ENCODE data around the gene AMBRA1.

AMBRA1 gene

DNA sequence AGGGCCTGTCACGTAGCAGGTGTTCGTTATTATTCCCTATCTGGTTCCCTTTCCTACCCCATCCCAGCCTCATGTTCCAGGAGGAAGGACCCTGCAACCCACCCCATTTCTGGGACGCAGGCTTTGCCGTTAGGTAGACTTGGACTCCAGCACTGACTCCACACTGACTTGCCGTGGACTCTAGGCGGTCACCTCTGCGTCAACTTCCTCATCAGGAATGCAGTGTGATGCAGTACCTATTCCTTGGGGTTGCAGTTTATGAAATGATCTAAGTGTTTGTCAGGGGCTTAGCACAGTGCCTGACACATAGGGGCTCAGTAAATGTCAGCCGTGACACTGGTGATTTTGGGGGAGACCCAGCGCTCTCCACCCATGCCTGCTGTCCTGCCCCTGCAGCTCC lies 229.8 kb downstream of the AMBRA1 start:
- DNase-seq, result no peak

DNA sequence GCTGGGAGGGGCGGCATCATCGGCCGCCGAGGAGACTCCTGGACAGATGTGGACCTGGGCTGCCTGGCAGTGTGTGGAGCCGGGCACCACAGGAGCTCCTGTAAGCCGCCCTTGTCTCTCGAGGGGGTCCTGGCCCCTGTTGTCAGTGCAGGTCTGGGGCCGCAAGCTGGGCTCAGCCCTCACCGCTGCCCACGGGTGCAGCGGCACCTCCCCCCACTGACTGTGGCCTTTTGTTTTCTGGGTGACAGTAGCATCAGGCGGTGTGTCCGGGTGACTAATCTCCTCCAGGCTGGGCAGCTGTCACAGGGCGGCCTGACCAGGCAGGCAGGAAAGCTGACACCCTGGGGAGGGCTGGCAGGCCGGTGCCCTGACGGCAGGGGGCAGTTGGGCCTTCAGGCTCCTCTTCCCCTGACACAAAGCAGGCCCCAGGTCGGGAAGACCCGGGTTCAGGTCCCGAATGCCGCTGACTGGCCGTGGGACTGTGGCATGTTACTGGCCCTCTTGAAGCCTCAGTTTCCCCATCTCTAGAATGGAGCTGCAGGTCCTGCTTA lies 230.3 kb downstream of the AMBRA1 start:
- peak; percentile 45 to 85 for DNase-seq

DNA sequence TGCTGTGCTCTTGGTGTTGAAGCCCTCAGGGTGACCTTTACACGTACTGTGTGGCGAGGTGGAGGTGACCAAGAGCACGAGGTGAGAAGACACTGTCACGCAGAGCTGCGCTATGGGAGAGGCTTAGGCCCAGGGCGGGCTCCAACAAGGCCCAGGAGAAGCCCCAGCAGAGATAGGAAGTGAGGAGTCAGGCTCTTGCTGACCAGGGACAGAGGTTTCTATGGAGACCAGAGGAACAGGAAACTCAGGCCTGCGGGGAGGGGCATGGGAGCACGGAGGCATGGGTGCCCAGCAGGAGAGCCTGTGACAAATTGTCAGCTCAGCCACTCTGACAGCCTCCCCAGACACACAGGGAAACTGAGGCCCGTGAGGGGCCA lies 230.8 kb downstream of the AMBRA1 start:
- peak; percentile 84 to 87 for DNase-seq

DNA sequence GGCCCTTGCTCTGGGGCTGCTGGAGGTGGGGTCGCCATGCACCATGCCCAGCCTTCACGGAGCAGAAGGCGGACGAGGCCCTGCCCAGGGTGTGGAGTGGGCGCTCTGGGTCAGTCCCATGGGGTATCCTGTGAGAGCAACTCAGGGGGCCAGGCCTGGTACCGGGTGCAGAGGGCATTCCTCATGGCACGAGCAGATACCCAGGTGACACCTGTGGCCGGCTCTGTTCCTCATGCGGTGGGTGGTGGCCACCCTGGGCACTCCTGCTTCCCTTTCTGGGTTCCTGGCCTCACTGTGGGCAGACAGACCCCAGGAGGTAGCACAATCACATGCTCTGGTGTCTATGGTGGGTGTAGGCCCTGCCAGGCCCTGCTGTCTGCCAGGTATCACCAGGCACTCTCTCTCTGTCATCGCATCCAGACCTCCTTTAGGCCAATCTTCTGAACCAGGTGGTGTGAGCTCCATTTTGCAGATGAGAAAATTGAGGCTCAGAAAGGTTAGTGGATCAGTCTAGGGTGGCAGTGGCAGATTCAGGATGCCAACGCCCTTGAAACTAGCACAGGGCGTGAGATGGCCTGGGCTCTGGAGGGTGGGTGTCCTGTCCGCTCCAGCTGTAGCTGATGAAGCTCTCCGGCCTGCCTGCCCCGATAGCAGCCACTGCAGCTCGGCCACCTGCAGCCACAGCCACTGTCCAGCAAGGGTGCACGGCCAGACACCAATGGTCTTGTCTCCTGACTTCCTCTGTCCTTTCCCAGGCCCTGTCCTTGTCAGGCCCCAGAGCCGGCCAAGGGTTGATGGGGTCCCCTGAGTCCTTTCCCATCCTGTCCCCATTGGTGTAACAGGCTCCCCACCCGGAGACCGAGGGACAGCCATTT lies 231.4 kb downstream of the AMBRA1 start:
- no peak for DNase-seq

DNA sequence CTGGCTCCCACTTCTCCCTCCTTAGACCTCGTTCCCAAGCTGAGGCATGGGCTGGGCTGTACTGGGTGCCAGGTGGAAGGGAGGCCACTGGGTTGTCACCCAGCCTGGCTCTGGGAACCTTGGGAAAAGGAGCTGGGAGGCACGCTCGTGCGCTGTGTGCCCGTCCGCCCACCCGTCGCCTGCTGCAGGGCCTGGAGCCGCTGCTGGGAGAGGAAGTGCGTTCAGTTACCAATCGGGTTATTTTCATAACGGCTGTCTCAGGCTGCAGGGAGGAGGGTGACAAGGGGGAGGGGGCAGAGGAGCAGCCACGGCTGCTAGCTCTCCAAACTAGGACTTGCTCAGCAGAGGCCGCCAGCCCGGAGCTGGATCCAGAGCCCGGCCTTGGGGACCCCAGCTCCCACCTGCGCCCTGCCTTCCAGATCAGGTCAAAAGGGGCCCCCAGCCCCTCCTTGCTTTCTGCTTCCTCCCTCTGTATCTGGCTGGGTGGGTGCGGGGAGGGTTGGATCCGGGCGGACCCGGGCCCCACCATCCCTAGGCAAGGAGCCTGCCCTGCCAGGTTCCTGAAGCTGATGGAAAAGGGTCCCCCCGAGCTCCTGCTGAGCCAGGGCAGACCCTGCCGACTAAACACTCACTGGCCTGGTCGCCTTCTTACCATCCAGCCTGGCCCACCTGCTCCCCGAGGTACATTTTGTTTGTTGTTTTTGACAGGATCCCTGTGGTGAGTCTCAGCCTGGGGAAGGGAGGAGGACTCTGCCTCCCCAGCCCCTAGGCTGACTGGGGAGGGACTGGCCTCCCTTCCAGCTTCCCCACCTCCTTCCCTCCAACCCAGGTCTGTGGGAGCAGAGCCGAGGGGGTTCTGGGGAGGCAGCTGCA lies 232.3 kb downstream of the AMBRA1 start:
- DNase-seq, result peak; percentile 82 to 86

DNA sequence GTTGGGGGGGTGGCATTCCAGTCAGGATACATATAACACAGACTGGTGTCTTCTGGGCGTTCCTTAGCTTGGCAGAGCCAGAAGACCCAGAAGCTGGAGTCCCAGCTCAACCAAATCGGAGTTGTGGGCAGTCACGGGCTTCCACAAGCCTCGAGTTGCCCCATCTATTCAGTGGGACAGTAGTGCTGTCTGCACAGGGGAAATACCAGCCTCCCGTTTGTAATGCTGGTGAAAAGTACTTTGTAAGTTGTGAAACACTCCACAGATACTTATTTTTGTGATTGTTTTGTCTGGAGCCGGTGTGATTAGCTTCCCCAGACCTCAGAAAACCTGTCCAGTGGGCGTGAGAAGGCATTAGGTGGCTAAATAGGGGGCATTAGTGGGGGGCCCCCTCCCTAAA lies 232.9 kb downstream of the AMBRA1 start:
- DNase-seq, result peak; percentile 65 to 83

DNA sequence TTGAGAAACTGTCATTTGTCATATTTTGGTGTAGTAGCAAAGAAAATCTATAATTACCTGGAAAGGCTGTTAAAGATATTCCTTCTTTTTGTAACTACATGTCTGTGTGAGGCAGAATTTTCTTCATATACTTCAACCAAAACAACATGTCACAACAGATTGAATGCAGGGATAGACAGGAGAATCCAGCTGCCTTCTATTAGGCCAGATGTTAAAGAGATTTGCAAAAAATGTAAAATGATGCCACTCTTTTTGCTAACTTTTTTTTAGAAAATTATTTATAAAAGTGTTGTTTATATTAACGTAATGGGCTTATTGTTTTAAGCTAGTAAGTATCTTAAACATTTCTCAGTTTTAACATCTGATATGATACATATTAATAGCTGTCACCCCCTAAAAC lies 233.9 kb downstream of the AMBRA1 start:
- DNase-seq, result no peak

DNA sequence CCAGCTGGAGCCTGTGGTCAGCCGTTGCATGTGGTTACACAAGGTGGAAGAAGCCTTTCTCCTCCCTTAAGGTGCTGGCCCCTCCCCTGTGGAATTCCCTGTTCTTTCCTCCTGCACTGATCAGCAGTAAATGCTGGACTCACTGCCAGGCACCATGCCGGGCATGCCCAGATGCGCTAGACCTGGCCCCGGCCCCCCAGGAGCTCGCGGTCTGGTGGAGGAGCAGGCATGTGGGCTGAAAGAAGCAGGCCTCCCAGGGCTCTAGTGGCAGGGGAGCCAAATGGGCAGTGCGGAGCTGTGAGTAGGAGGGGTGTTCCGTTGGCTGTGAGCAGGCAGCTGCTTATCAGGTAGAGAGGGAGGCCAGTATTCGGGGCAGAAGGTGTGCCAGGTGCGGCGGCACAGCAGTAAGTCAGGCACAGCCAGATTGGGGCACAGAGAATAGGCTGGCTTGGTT lies 236.3 kb downstream of the AMBRA1 start:
- DNase-seq, result peak; percentile 48 to 55

DNA sequence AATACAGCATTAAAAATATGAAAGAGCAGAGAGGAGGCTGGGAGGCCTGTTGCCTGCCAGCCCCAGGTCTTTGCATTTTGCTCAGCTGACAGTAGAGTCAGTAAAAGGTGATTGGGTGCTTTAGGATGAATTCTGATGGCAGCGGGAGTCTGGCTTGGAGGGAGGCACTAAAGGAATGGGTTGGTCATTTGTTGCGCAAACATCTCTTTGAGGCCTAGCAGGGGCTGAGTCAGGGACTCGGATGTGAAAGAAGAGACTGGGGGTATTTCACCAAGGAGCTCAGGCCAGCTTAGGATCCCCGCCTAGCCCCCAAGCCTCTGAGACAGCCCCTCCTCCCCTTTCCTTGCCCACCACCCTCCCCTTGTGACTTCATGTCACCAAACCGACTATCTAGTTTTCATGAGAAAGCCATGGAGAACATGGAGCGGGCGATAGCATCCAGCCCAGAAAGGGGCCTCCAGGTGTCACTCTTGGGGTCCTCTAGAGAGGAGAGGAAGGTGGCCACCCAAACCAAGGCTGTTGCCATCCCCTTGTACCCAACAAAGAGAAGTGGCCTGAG lies 236.8 kb downstream of the AMBRA1 start:
- peak in 1 of 2 donors; percentile 51 for DNase-seq

DNA sequence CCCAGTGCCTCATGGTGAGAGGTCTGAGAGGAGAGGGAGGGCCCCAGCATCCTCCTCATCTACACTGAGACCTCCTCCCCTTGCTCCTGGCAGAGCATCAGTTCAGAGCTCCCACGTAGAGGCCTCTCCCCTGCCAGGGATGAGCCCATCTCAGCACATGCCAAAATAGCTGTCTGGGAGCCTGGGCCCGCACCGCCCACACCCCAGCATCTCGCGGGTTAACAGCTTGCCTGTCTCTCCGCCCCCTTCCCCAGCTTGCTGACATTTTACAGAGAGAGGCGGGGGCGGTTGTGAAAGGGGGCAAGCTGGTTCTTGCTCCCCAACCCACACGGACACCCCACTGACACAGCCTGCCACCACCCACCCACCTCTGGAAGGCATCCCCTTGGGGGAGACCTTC lies 240.1 kb downstream of the AMBRA1 start:
- no peak for DNase-seq

DNA sequence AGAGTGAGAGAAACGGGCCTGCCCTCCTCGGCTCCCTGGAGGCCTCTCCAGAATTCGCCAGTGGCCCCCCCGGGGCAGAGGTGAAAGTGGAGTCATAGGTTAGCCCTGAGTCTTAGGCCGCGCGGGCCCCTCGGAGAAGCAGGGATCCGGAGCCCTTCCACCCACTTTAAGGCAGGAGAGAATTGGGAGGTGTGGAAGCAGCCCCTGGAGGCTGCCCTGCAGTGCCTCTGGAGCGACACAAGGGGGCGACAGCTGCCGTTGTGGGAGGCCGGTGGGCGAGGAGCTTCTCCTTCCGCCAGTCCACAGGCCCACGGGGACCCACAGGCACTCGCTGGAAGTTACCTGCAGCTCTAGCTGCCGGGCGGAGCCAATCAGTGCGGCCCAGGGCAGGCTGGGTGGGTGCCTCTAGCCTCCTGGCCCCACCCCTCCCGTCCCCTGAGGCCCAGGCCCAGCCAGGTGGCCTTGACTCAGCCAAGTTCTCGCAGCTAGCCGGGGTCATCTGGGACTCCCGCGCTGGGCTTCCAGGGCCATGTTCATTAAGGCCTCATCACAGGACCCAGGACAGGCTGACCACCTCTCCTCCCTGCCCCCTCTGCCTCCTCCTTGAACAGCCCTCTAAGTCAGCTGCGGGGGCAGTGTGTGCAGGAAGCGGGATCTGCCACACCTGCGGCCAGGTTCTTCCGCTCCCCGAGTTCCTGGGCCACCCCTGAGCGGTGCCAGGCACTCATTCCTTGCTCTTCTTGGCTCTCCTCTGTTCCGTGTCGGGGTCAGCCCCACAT lies 241.6 kb downstream of the AMBRA1 start:
- DNase-seq, result peak in 1 of 2 donors; percentile 78

DNA sequence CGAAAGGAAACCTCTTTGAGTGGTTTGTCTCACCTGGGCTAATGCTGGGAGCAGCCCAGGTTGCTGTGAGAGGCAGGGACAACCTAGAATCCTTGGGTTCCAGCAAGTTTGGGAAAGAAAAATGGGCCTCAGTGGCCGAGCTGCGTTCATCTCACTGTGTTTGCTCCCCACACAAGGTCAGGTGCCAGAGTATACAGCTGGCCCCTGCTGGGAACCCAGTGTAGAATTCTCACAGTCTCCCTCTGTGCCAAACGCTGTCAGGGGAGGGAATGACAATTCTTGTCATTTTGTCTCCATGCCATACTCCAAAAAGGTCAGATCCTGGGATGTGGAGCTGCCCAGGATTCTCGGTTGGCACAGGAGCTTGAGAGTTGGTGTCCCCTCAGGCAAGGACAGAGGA lies 242.2 kb downstream of the AMBRA1 start:
- DNase-seq, result no peak

DNA sequence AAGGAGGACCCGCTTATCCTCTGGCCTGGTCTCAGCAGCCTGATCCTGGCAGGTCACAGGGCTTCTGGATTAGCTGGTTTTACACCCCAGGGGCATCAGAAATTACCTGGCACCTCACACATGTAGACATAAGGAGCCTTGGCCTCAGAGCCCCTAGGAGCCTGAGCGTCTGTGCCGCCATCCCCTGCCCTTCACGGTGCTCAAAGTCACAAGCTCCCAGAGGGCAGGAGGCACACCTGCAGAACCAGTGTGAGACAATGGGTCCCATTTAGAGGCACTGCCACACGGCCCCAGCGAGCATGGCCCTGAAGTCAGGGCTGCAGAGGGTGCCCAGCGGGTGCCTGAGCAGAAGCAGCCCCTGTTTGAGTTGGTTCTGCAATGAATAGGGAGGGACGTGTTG lies 242.7 kb downstream of the AMBRA1 start:
- no peak for DNase-seq

DNA sequence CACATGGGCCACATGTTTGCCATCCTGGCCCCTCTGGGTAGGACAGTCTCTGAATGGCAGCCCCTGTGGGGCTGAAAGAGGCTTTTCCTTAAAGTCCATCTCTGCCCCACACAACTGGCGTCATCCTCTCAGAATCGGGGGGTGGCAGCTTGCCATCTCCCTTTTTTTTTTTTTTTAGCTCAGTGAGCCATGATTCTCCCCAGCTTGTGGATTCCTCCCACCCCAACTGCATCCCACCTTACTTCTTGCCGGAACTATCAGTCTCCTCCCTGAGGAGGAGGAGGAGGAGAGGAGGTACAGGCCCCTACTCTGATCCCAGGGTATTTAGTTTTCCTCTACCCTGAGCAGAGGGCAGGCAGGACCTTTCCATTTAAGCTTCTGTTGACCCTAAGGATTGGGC lies 243.1 kb downstream of the AMBRA1 start:
- DNase-seq, result no peak

DNA sequence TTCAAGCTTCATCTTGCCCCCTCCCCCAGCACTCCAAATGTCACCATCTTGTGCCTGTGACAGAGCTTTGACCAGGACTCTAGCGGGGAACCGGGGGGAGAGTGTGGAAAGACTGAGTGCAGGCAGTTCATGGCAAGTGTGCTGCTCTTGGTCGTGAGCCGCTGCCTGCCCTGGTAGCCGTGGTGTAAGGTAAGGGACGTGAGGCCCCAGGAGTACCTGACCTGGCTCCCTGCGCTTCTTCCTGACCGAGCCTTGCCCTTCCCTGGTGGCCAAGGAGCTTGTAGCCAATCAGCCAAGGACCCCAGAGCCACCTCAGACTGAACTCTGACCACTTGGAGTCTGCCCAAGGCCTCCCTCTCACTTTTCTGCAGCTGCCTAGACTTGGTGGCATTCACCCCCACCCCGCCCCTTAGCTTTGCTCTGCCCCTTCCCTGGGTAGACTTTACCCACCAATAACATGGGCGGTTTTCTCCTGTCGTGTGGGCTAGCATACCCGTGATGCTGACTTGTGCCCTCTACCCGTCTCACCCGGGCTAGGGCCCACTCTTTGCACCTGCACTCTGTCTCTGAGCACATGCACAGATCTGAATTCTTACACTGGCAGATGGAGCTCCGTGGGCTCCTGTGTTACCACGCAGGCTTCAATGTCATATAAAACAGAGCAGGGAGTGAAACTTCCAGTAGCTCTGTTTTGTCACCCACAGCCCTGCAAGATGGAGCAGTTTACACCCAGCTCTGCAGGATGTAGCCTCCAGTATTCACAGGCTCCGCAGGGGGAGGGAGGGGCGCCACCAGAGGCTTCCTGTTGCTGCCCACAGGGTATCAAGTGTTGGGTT lies 245.0 kb downstream of the AMBRA1 start:
- no peak for DNase-seq

DNA sequence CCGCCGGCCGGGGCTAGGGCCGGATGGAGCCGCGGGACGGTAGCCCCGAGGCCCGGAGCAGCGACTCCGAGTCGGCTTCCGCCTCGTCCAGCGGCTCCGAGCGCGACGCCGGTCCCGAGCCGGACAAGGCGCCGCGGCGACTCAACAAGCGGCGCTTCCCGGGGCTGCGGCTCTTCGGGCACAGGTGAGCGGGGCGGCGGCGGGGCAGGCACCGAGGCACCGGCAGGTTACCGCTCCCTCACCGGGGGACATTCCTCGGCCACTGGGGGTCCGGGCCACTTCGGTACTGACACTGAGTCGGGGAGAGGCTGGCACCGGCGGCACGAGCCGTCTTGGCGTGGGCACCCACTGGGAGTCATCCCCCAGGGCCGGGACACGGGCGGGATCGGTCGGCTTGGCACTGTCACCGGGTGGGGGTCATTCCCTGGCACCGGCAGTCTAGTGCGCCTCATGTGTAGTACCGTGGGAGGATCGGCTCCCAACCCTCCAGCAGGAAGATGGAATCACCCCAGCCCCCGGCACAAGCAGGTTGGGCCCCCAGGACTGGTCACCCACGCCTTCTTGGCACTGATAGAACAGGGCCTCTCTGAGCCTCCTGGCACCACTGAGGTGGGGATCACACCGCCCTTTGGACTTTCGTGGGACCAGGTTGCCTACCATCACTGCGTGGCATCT lies 246.0 kb downstream of the AMBRA1 start:
- no peak for DNase-seq

DNA sequence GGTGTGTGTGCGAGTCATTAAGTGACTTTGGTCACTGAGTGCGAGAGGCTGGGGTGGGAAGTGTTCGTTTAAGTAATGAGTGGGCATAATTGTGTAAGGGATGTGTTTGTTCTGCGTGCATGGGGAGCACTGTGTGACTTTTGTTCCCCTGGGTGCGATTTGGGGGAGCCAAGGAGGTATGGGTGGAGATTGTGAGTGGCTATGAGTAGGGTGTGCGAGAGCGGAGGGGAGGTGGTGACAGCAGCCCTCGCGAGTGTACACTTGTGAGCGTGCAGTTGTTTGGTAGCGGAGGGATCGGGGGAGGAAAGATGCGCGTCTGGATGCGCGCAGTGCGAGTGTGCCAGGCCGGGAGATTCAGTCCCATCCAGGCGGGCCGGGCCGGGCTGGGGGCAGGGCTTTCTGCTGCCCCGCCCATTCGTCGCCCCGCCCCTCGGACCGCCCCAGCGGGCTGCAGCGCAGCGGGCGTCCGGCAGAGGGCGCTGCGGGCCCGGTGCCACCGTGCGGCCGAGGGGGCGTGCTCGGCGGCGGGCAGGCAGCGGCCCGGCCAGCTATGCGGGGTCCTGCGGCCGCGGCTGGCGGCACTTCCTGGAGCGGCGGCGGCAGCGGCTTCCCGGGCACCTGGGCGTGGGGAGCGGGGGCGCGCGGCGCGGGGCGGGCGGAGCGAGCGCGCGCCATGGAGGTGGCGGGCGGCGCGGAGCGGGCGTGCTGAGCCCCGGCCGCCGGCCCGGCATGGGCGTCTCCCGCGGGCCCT lies 246.8 kb downstream of the AMBRA1 start, which contains the start of gene DGKZ:
DGKZ (plus strand) TSS at position 578 of the 751 bp plus-strand sequence. CDS start 197 bp downstream, outside the sequence.
- DNase-seq, result peak; percentile 75 to 93

All from inflammatory macrophage treated with lipopolysaccharide for 1 hour (primary cell).